Measurements from ENCODE around the gene PARP2.
"Not testable (repeated sequence)": the region's sequence is repeated elsewhere in the genome, so short reads cannot be mapped to it uniquely, and the experiment has no call there.

PARP2 gene, protein sequence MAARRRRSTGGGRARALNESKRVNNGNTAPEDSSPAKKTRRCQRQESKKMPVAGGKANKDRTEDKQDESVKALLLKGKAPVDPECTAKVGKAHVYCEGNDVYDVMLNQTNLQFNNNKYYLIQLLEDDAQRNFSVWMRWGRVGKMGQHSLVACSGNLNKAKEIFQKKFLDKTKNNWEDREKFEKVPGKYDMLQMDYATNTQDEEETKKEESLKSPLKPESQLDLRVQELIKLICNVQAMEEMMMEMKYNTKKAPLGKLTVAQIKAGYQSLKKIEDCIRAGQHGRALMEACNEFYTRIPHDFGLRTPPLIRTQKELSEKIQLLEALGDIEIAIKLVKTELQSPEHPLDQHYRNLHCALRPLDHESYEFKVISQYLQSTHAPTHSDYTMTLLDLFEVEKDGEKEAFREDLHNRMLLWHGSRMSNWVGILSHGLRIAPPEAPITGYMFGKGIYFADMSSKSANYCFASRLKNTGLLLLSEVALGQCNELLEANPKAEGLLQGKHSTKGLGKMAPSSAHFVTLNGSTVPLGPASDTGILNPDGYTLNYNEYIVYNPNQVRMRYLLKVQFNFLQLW

GRCh38 chr14:20343092-20343861, at the start of gene PARP2:
Gene PARP2, plus strand, starts transcription at chr14:20343635. Its CDS starts 7 bp downstream, at chr14:20343642.
- peak; percentile 97 for DNase-seq (ENCODE audit: low read depth)

- no peak for DNase-seq (ENCODE audit: low read depth)
Measured at GRCh38 chr14:20294636-20295035, 48.8 kb upstream of the PARP2 start.

DNA sequence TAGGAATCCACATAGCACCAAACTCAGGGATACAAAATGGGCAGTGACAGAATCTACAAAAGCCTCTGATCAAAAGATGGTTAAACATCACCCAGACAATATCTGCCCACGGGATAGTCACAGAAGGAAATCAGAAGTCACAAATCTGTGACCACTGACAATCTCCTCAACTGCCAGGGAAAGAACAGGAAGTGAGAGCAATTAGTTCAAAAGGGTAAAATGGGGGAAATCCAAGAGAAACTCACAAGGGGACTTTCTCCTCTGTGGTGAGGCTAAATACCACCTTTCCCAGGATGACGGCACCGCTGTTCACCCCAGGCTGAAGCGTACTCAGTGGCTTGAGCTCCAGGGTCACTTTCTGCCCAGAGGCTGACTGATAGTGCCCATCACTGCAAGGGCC, 48.4 kb upstream of the PARP2 start:
- no peak for DNase-seq (ENCODE audit: low read depth)

- DNase-seq (ENCODE audit: low read depth): no peak
Measured at GRCh38 chr14:20302042-20302755, 41.2 kb upstream of the PARP2 start.

DNA sequence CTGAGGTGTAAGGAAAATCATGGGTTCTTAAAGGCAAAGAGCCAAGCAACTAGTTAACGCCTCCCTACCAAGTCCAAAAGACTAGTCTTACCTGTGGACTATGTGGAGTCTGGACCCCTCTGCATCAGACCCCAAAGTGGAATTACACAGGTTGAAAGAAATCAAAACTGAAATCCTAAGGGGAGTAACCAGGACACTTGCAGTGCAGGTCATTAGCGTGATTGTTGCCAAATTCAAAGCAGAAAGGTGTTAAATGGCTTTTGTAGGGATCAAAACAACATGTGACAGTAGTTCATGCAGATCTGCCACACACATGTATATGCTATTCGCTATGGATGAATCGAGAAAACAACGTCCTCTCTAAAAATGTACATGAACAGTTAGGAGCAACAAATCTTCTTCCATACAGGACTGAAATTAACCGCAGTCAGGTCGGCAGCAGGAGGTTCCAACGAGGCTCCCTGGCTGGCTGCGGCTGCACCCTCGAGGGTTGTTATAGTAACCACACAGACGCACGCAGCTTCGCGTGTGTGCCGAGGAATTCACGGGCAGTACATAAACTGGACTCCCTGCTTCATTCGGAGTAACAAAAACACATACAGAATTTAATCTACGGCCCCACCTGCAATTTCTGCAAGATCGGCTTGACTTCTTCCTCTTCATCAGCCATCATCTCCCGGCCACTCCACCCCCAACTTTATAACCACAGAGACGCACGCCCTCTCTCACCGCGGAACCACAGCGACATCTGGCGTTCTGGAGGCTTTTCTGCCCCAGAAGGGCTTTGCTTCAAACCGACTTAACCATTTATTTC, 38.0 kb upstream of the PARP2 start, which contains the start of gene TTC5:
TSS of gene TTC5 (minus strand) at position 687 of the 814 bp plus-strand sequence. CDS start at position 673, 14 bp downstream.
- peak; percentile 81 for DNase-seq (ENCODE audit: low read depth)

GRCh38 chr14:20306079-20306423, 37.4 kb upstream of the PARP2 start:
- DNase-seq (ENCODE audit: low read depth): no peak

DNA sequence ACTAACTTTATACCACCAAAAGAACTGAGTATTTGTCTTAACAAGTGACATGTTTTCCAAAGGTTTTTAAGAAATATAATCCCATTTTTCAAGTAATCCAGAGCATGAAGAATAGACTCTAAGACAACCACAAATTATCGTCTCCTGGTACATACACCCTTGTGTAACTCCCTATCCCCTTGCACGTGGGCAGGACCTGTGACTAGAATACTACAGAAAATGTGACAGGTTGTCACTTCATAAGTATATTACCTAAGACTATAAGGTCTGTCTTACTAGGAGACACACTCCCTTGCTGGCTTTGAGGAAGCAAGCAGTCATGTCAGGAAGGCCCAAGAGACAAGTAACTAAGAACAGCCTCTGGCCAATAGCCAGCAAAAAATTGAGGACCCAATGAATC, 29.4 kb upstream of the PARP2 start:
- no peak for DNase-seq (ENCODE audit: low read depth)

- no peak for DNase-seq (ENCODE audit: low read depth)
Measured at GRCh38 chr14:20317720-20318119, 25.7 kb upstream of the PARP2 start.

GRCh38 chr14:20327005-20327869, 16.2 kb upstream of the PARP2 start:
- no peak for DNase-seq (ENCODE audit: low read depth)

GRCh38 chr14:20328705-20329104, 14.7 kb upstream of the PARP2 start:
- DNase-seq (ENCODE audit: low read depth): no peak

GRCh38 chr14:20329355-20329754, 14.1 kb upstream of the PARP2 start:
- no peak for DNase-seq (ENCODE audit: low read depth)

DNA sequence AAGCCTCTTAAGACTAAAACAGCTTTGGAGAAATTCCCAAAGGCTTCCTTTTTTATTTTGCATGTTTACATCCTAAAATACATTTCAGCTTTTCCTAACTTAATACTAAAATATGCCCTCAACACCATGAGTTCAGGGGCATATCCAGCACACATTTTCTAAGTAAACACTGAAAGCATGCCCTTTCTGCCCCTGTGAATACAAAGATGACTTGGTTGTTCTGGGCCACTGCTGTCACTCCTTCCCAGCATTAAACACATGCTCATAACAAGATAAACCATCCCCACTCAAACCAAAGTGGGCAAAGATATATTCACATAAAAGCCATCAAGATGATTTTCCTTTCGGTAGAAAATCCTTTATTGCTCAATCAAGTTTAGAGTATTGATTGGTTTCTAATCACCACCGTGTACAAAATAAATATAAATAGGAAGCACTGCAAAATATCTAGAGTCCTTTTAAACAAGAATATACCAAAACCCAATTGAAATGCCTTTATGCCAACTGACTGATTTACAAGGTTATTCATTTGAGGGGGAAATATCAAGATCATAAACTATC, 12.3 kb upstream of the PARP2 start:
- no peak for DNase-seq (ENCODE audit: low read depth)

- no peak for DNase-seq (ENCODE audit: low read depth)
Measured at GRCh38 chr14:20332431-20332787, 11.0 kb upstream of the PARP2 start.

GRCh38 chr14:20332788-20333493, 10.5 kb upstream of the PARP2 start, which contains the start of gene CCNB1IP1:
Gene CCNB1IP1, minus strand, starts transcription at chr14:20333279. Its CDS starts 16,756 bp downstream, at chr14:20316523.
- DNase-seq (ENCODE audit: low read depth): peak; percentile 22

DNA sequence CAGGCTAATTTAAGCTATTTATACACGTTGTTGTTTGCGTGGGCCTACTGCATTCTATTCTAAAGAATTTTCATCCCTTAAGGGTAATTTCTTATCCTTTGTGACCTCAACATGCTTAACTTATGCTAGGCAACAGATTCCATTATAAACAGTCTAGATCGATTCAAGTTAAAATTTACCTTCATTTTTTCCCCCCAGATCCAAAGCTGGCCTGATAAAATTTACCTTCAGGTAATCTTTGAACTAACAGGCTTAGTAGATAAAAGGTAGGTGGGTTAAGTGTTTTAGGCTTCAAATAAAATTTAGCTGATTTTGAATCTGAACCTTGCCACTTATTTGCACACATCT, 10.0 kb upstream of the PARP2 start:
- DNase-seq (ENCODE audit: low read depth): no peak

GRCh38 chr14:20334017-20334416, 9.4 kb upstream of the PARP2 start:
- DNase-seq (ENCODE audit: low read depth): no peak

GRCh38 chr14:20341032-20341431, 2.4 kb upstream of the PARP2 start:
- not testable (repeated sequence) for DNase-seq (ENCODE audit: low read depth)

DNA sequence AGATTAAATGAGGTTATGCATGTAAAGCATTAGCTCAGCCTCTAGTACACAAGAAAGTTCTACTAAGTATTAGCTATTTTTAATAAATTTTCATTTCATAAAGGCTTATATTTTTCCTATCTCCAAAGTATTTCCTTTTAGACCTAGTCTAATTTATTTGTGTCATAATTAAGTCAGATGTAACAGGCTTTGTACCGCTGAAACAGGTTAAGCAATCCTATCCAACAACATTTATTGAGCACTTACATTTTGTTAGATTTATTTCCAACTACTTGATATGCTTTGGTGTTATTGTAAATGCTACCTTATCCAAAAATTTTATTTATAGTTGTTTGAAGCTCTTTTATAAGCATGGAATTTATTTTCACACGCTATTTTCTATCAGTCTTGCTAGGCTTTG, 1.8 kb upstream of the PARP2 start:
- no peak for DNase-seq (ENCODE audit: low read depth)

DNA sequence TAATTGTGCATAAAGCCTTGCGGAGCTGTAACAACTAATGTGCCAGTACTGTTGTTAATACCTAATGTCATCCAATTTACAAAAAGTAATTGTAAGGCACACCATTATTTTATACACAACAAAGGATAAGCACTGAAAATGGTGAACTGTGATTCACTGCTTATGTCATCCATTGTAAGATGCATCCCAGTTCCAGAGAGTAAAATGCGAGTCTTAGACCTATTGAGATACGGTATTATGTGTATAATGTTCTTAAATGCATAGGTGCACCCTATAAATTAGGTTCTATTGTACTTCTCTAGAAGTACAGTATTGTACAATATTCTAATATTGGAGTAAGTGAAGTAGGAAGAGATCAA, 406 bp downstream of the PARP2 start:
- no peak for DNase-seq (ENCODE audit: low read depth)

DNA sequence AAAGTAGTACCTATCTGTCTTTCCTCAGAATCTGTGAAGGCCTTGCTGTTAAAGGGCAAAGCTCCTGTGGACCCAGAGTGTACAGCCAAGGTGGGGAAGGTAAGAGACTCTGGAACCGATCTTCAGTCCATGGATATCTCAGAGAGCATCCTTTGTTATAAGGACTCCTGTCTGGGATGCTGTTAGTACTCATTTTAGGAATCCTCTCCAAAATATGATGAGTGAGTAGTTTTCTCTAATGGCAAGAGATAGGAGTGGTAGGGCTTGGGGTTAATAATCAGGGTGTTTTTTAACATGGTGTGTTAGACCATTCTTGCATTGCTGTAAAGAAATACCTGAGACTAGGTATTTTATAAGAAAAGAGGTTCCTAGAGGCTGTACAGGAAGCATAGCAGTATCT, 1.9 kb downstream of the PARP2 start:
- DNase-seq (ENCODE audit: low read depth): no peak
